Head of caudate nucleus (tissue), 42 donors: ENCODE results near the gene PCNX1.
A peak's percentile ranks its signal among the peaks of the same experiment; 100 is the strongest.
"Not testable (repeated sequence)": the region's sequence is repeated elsewhere in the genome, so short reads cannot be mapped to it uniquely, and the experiment has no call there.

Source experiments
- DNase-seq, 42 donors: peaks; one replicate each; pipeline versions ENCODE4 v3.0.0 to v3.0.0-alpha.2; 2020 to 2021; ENCODE audit warnings: mixed read lengths in 7 of 42
- intact Hi-C: fragments of 100-400 bp; cut with DNase I; formaldehyde crosslinking; loops from one replicate; pipeline ENCODE4 v1.15.0; 2022

PCNX1 gene

DNA sequence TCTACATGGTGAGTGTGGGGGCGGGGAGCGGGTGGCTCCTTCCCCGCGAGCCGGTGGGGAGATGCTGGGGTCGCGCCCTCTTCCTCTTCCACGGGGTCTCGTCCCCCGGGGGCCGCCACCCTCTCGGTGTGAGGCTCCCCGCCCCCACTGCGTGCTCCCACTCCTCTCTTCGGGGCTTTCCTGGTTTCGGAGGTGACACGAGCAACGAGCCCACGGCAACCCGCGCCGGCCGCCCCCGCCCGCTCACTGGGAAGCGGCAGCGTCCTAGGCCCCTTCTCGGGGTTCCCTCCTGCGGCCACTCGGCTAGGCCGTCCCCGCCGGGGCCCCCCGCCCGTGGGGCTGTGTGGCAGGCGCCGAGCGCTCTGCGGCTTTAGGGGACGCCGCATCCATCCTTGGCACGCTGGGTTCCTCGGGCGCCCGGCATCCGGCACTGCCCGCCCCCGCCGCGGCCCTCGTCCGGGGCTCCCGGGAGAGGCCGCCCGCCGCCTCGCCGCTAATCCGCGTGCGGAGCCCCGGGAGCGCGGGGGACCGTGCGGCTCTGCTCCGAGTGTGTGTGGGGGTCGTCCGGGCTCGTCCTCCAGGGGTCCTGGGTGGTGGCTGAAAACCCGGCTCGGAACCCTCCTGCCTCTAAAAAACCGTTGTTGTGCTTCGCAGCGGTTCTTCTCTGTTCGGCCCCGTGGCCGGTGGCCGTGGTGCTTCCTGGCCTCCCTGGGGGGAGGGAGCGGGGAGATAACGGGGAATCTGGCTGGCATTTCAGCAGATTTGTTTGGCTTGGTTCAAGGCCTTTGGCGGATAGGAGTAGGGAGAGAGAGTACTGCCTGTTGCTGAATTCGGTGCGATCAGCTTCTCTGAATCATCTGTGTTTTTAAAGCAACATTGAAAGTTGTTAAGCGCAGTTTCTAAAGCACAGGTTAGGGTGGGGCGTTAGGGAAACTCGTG lies 1.0 kb downstream of the PCNX1 start:
- intact Hi-C loops, result loop anchor here (5.0 kb wide), 2 partner anchors 64 to 86 kb away; no protein-coding TSS in a partner anchor
- DNase-seq, result peak in 41 of 42 donors; percentile 2 to 81 (median 56)

DNA sequence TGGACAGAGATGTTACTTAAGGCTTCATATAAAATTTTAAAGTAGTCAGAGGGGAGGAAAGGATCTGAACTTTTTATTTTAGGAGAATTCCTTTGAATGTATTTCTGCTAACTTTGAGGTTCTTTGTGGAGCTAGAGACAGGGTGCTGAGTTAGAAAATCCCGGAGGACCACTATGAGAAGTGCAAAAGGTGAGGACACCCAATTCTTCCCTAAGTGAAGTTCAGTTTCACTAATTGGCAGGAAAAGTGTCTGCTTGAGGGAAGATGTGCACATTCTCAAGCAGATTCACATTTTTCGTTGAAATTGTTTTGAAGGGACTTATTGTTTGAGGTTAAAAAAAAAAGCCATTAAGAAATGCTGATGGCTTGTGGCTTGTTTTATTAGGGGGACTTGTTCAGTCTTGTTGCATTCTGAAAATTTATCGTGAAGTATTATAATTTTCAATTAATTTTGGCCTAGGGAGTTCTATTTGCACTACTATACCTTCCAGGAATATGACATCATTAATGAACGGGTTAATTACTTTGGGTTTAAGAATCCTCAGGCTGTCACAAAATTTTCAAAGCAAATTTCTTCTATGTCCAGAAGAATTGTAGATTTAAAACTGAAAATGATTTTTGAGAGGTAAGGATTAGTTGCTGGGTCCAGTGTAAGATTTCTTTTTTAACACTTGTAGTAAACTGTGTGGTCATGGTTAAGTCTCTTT lies 1.8 kb downstream of the PCNX1 start:
- DNase-seq, result no peak
- intact Hi-C loops, result loop anchor here (5.0 kb wide), 2 partner anchors 63 to 87 kb away; no protein-coding TSS in a partner anchor

DNA sequence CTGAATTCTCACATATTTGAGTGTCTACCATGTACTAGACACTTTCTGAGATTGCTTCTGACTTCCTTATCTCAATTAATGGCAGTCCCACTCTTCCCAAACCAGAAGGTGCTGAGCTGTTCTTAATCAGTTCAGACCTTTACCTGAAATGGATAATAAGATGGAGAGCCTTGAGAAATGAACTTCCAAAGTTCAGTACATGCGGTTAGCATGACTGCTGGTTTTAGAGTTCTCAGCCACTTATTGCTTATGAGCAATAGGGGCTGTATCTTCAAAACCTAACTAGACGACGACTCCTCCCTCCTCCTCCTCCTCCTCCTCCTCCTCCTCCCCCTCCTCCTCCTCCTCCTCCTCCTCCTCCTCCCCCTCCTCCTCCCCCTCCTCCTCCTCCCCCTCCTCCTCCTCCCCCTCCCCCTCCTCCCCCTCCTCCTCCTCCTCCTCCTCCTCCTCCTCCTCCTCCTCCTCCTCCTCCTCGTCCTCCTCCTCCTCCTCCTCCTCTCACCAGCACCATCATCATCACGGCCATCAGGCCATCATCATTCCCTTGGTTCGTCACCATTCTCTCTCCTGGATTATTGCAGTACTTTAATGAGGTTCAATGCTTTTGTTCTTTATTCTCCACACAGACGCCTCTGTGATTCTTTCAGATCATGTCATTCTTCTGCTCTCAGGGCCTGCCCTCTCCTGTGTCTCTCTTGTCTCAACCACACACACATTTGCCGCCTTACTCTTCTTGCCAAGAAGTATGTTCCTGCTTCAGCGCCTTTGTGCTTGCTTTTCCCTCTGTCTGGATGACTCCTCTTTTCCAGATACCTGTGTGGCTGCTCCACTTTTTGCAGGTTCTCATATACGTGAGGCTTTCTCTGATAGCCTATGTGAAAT lies 2.7 kb downstream of the PCNX1 start:
- DNase-seq, result peak in 12 of 42 donors; percentile 16 to 61 (median 38)
- intact Hi-C loops, result loop anchor here (5.0 kb wide), 2 partner anchors 62 to 88 kb away; no protein-coding TSS in a partner anchor

DNA sequence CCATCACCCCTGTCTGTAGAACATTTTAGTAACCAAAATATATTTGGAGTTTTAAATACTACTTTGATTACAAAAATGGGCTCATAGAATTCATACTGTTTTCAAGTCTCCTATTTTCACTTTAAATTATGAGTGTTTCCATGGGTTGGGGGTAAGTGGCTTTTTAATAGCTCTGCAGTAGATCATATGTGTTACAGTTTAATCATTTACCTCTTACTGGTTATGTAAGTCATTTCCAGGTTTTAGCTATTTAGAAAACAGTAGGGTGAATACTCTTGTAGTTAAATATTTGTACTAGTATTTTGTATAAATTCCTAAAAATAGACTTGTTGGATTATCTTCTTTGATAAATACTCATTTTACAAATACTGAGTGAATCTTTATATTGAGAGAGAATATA lies 8.2 kb downstream of the PCNX1 start:
- intact Hi-C loops, result no loop called here
- DNase-seq, result no peak

DNA sequence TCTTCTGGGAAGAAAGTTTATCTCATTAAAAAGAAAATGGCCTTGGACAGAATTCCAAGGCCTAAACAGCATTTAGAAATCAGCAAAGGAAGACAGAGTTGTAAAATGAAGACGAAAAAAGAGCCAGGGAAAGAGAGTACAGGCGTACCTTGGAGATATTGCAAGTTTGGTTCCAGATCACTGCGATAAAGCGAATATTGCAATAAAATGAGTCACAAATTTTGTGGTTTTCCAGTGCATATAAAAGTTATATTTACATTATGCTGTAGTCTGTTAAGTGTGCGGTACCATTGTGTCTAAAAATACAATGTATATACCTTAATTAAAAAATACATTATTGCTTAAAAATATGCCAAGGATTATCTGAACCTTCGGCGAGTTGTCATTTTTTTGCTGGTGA lies 9.0 kb downstream of the PCNX1 start:
- no peak for DNase-seq
- intact Hi-C loops, result no loop called here

DNA sequence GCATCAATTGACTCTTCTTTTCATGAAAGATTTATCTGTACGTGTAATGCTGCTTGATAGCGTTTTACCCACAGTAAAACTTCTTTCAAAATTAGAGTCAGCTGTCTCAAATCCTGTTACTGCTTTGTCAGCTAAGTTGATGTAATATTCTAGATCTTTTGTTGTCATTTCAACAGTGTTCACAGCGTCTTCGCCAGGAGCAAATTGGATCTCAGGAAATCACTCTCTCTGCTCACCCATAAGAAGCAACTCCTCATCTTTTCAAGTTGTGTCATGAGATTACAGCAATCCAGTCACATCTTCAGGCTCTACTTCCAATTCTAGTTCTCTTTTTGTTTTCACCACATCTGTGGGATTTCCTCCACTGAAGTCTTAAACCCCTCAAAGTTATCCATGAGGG lies 9.5 kb downstream of the PCNX1 start:
- intact Hi-C loops, result no loop called here
- DNase-seq, result no peak

DNA sequence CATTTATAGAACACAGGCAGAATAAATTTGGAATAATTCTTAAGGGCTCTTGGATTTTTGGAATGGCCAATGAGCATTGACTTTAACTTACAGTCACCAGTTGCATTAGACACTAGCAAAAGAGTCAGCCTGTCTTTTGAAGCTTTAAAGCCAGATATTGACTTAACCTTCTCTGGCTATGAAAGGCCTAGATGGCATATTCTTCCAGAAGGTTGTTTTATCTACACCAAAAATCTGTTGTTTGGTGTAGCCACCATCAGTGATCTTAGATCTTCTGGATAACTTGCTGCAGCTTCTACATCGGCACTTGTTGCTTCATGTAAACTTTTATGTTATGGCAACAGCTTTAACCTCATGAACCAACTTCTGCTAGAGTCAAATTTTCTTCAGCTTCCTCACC lies 10.4 kb downstream of the PCNX1 start:
- no peak for DNase-seq
- intact Hi-C loops, result no loop called here

DNA sequence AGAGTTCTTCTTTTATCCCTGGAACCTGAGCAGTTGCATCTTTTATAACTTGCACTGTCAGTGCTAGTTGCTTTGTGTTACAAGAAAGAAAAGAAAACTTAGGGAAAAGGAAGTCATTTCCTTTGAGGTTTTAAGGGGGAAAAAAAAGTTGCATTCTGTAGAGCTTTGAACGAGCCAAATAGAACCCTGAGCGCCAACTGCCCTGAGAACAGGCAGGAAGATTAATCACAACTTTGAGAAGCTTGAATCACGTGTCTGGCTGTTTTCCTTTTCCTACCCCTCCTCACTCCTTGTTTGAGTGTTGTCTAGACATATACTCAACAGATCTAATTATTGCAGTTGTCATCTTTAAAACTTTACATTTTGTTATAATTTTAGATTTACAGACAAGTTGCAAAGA lies 12.5 kb downstream of the PCNX1 start:
- peak in 1 of 42 donors; percentile 47 for DNase-seq

DNA sequence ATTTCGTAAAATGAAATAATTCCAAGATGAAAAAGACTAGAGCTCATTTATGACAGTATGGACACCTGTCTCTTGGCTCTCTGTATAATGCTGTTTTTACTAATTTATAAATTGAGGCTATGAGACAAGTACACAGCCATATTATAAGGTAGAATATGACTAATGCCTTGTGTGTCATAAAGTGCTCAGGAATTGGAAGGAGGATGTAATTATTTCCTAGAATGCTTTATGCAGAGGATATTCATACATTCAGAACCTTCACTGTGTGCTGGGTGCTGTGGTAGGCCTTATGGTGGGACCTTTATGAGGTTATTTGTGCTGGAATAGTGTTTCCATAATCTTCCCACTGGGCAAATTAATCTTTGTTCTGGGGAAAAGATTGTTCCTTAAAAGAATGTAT lies 13.3 kb downstream of the PCNX1 start:
- no peak for DNase-seq
- intact Hi-C loops, result no loop called here

More for the DNA sequence above, 12.5 kb downstream of the PCNX1 start:
- intact Hi-C loops, result no loop called here

DNA sequence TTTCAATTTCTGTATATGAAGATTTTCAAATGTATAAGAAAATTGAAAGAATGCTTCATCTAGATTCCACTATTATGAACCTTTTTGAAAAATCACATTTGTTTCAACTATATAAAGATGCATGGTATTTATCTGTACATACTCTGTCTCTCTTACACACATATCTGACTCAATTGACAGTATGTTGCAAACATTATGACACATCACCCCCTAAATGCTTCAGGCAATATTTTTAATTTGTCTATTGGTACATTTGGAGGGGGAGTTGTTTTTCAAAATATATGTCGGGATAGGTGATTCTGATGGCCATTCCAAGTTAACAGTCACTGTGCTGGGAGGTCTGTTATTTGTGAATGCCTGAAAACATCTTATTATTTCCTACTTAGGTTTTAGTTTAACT lies 14.4 kb downstream of the PCNX1 start:
- intact Hi-C loops, result no loop called here
- no peak for DNase-seq

DNA sequence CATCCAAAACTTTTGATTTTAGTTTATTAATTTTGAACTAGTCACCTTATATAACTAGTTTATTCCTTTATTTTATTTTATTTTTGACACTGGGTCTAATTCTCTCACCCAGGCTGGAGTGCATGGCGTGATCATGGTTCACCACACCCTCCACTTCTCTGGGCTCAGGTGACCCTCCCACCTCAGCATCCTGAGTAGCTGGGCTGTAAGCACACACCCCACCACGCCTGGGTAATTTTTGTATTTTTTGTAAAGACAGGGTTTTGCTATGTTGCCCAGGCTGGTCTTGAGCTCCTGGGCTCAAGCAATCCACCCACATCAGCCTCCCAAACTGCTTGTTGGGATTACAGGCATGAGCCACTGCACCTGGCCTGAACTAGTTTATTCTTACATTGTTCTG lies 17.3 kb downstream of the PCNX1 start:
- no peak for DNase-seq
- intact Hi-C loops, result no loop called here

DNA sequence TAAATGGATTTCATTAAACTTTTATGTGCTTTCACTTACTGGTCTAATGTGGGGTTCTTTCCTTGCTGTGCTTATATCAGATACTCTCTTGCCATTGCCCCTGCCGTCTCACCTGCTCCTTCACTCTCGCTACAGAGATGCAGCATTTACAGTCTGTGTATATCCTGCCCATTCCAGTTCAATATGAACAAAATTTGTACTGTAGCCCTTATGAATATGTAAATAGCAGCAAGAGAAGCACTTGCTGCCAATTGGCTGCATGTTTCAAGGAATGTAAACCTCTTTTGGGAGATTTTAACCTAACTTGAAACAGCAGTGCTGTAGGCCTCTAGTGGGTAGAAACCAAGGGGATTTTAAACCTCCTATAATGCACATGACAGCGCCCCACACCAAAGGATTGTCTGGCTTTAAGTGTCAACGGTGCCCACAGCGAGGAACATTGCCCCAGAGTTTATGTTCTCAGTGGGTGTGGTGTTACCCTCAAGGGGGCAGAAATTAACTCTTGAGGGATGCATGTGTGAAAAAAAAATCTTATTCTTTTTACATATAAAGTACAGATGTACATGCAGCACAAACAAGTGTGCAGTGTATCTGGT lies 19.1 kb downstream of the PCNX1 start:
- no peak for DNase-seq
- intact Hi-C loops, result no loop called here

DNA sequence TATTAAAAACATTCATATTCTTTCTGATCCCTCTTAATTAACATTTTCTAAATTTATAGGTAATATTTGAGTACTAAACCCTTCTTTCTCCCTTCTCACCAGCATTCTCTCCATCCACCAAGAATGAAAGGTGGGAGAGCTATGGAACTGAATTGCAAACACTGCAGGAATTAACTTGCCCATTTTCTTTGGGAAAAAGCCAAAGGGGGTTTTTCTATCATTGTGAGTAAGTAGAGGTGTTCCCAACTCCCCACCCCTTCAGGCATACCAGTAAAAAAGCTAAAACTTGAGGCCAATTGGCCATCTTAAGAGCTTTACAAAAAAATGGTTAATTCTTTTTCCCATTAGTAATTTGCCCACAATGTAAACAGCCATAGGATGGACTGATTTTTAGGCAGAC lies 23.7 kb downstream of the PCNX1 start:
- no peak for DNase-seq
- intact Hi-C loops, result no loop called here

DNA sequence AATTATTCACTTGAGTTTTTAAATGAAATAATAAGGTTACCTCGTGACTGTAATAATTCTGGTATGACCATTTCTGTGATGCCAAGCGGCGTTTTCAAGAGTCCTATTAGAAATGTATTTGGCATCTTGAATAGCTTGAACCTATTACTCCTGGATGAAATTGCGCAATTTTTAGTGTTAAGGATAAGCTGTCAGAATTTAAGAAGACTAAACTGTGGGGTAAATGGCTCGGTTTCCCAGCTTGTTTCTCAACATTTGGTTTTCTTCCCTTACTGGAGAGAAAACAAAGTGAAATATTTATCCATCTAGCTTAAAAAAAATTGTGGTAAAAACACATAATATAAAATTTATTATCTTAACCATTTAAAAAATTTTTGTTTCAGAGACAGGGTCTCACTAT lies 26.8 kb downstream of the PCNX1 start:
- no peak for DNase-seq
- intact Hi-C loops, result no loop called here

DNA sequence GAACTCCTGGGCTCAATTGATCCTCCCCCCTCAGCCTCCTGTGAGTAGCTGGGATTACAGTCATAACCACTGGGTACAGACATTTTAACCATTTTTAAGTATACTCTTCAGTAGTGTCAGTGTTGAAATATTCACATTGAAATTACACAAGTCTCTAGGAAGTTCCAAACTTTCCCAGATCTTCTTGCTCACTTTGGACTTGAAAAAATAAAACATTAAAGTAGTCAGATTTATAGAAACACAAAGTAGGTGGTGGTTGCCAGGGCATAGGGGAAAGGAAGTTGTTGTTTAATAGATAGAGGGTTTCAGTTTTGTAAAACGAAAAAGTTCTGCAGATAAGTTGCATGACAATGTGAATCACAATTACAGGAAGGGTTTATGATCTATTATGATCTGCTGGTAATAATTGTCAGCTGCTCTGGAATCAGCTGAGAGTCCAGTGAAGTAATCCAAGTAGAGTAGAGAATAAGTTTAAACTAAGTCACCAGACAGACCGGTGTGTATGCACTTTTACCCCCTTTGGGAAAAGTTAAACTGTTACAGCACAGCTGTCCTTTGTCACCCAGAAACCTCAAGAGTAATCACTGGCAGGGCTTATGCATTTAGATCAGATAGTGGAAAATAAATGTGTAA lies 27.4 kb downstream of the PCNX1 start:
- DNase-seq, result no peak
- intact Hi-C loops, result no loop called here

DNA sequence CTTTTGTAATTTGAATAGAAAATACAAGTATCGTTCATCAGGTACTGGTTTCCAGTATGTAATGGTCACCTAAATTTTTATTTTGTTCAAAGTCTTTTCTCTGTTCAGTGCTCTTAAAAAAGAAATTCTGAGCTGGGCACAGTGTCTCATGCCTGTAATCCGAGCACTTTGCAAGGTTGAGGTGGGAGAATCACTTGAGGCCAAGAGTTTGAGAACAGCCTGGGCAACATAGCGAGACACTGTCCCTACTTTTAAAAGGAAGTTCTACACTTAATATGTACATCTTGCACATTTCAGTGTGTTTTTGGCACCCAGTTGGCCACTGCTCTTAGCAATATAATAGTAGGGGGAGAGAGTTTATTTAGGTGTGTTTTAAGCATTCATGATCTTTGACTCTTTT lies 27.9 kb downstream of the PCNX1 start:
- intact Hi-C loops, result no loop called here
- DNase-seq, result no peak

DNA sequence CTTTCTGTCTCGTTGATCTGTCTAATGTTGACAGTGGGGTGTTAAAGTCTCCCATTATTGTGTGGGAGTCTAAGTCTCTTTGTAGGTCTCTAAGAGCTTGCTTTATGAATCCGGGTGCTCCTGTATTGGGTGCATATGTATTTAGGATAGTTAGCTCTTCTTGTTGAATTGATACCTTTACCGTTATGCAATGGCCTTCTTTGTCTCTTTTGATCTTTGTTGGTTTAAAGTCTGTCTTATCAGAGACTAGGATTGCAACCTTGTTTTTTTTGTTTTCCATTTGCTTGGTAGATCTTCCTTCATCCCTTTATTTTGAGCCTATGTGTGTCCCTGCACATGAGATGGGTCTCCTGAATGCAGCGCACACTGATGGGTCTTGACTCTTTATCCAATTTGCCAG lies 32.4 kb downstream of the PCNX1 start:
- intact Hi-C loops, DNase-seq: not testable (repeated sequence)

DNA sequence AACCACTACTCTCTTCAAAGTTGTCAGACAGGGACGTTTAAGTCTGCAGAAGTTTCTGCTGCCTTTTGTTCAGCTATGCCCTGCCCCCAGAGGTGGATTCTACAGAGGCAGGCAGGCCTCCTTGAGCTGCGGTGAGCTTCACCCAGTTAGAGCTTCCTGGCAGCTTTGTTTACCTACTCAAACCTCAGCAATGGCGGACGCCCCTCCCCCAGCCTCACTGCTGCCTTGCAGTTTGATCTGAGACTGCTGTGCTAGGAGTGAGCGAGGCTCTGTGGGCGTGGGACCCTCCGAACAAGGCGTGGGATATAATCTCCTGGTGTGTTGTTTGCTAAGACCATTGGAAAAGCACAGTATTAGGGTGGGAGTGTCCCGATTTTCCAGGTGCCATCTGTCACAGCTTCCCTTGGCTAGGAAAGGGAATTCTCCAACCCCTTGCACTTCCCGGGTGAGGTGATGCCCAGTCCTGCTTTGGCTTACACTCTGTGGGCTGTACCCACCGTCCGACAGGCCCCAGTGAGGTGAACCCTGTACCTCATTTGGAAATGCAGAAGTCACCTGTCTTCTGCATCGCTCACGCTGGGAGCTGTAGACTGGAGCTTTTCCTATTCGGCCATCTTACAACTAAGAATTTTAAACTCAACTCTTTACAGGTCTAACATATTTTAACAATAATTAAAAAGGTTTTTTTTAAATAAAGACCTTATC lies 34.5 kb downstream of the PCNX1 start:
- DNase-seq, result peak in 1 of 42 donors; percentile 26
- intact Hi-C loops, result not testable (repeated sequence)
